ENCODE results near the gene MROH7. TPM values are rescaled to one million over a fixed set of nuclear protein-coding genes. Genes with fewer than 3 reads are reported as not detected.

MROH7 gene
- total RNA-seq, 1 experiment from 2014 or later = not detected

DNA sequence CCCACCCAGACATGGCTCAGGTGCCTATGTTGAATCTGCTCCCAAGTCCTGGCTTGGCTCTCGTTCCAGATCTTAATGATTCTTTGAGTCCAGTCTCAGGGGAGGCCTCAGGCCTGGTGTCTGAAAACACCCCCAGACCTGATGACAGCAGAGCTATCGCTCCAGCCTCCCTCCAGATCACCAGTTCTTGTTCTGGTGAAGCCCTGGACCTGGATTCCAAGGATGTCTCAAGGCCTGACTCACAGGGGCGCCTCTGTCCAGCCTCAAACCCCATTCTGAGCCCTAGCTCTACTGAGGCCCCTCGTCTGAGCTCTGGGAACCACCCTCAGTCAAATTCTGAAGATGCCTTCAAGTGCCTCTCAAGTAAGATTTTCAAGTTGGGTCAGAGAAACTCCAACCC lies 11.4 kb downstream of the MROH7 start:
- CTCF ChIA-PET = interaction anchor here (0.5 kb wide), 1 partner anchor 88 kb away, joined by 3 read pairs; no protein-coding TSS in a partner anchor
- intact Hi-C loops (cut with micrococcal nuclease) = no loop called here
- Mint-ChIP-seq H3K36me3 (ENCODE audit: insufficient read depth, unreplicated experiment) (no peaks in the 10 kb centered on the region), H3K4me3 (ENCODE audit: unreplicated experiment) (no peak overlapping the region), H3K27ac (ENCODE audit: low read depth, unreplicated experiment) (no peak overlapping the region), H3K4me1 (ENCODE audit: insufficient read depth, unreplicated experiment) (no peaks in the 10 kb centered on the region), H3K9me3 (ENCODE audit: unreplicated experiment) (peaks cover 6% of the 10 kb centered on the region), H3K27me3 (ENCODE audit: insufficient read depth, unreplicated experiment) (peaks cover 34% of the 10 kb centered on the region)
- POLR2A ChIA-PET = interaction anchor here (0.7 to 1.0 kb wide), 2 partner anchors 11 to 57 kb away, joined by 3 read pairs; partner anchors contain the start of gene MROH7
- TF ChIP-seq, protein P1, sequence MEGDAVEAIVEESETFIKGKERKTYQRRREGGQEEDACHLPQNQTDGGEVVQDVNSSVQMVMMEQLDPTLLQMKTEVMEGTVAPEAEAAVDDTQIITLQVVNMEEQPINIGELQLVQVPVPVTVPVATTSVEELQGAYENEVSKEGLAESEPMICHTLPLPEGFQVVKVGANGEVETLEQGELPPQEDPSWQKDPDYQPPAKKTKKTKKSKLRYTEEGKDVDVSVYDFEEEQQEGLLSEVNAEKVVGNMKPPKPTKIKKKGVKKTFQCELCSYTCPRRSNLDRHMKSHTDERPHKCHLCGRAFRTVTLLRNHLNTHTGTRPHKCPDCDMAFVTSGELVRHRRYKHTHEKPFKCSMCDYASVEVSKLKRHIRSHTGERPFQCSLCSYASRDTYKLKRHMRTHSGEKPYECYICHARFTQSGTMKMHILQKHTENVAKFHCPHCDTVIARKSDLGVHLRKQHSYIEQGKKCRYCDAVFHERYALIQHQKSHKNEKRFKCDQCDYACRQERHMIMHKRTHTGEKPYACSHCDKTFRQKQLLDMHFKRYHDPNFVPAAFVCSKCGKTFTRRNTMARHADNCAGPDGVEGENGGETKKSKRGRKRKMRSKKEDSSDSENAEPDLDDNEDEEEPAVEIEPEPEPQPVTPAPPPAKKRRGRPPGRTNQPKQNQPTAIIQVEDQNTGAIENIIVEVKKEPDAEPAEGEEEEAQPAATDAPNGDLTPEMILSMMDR (IDR thresholded peaks at IDR 0.05; ENCODE audit: unreplicated experiment) = no peak
- no peak for DNase-seq (ENCODE audit: unreplicated experiment)
- BruUV-seq (replicated peaks) = no TSS peak

DNA sequence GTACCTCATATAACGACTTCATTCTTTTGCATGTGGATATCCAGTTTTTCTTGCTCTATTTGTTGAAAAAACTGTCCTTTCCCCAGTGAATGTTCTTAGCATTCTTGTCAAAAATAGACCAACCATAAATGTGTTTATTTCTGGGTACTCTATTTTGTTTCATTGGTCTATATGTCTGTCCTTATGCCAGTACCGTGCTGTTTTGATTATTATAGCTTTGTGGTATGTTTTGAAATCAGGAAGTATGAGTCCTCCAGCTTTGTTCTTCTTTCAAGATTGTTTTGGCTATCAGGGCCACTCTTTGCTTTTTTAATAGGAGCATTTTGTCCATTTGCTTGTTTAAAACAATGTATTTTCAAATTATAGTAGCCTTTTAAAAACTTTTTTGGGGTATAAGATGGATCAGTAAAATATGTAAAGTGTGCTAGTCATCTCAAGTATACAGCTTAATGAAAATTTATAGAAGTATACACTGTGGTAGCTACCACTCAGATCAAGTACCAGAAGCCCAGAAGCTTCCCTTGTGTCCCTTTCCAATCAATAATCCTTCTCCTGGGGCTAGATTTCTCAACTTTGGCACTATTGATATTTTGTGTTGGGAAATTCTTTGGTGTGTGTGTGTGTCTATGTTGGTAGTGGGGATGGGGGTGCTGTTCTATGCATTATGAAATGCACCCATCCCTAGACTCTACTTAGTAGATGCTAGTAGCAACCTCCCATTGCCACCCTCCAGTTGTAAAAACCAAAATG lies 16.8 kb downstream of the MROH7 start:
- no TSS peak for BruUV-seq (replicated peaks)
- ChIA-PET CTCF (interaction anchor here (0.6 to 1.3 kb wide), 2 partner anchors 9 to 14 kb away, joined by 3 to 5 read pairs; no protein-coding TSS in a partner anchor), POLR2A (no interaction called here)
- Mint-ChIP-seq H3K27me3 (ENCODE audit: insufficient read depth, unreplicated experiment) (no peaks in the 10 kb centered on the region), H3K4me1 (ENCODE audit: insufficient read depth, unreplicated experiment) (no peaks in the 10 kb centered on the region), H3K36me3 (ENCODE audit: insufficient read depth, unreplicated experiment) (no peaks in the 10 kb centered on the region), H3K27ac (ENCODE audit: low read depth, unreplicated experiment) (no peak overlapping the region), H3K9me3 (ENCODE audit: unreplicated experiment) (peaks cover 9% of the 10 kb centered on the region), H3K4me3 (ENCODE audit: unreplicated experiment) (no peak overlapping the region)
- DNase-seq (ENCODE audit: unreplicated experiment) = no peak
- intact Hi-C loops (cut with micrococcal nuclease) = no loop called here
- TF ChIP-seq, protein P1 (IDR thresholded peaks at IDR 0.05; ENCODE audit: unreplicated experiment) = no peak

DNA sequence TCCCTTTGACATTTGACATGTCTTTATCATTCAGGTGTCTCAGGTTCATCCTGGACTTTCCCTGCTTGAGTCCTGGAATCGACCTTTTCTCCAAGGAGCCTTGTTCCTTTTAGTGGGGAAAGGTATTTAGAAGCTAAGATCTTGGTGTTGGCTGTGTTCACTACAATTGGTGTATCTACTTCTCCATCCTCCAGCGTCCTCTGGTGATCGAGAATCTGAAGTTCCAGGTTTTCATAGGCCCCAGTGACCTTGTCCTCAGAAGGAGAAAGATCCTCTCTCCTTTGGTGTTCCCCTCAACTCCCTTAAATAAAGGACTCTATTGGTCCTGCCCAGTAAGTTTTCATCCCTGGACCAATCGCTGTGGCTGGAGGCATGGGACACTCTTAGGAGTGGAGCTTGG lies 22.1 kb downstream of the MROH7 start:
- H3K4me3 Mint-ChIP-seq (ENCODE audit: unreplicated experiment) = no peak overlapping the region
- POLR2A ChIA-PET = no interaction called here

DNA sequence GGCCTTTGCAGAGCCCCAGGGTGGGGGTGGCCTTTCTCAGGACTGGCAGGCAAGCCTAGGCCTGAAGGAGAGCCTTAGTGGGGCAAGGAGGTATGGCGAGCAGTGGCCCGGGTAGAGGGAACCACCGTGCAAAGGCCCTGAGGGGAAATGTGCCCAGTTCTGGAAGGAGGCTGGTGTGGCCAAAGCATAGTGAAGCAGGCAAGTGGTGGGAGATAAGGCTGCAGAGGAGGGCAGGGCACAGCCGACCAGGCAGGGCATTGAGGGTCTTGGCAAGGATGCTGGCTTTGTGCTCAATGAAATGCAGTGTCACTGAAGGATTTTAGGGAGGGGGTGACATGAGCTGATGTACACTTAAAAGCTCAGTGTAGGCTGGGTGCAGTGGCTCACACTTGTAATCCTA lies 22.8 kb downstream of the MROH7 start:
- DNase-seq (ENCODE audit: unreplicated experiment) = no peak
- Mint-ChIP-seq H3K36me3 (ENCODE audit: insufficient read depth, unreplicated experiment) (no peaks in the 10 kb centered on the region), H3K4me3 (ENCODE audit: unreplicated experiment) (no peak overlapping the region), H3K27me3 (ENCODE audit: insufficient read depth, unreplicated experiment) (no peaks in the 10 kb centered on the region), H3K27ac (ENCODE audit: low read depth, unreplicated experiment) (no peak overlapping the region), H3K4me1 (ENCODE audit: insufficient read depth, unreplicated experiment) (no peaks in the 10 kb centered on the region), H3K9me3 (ENCODE audit: unreplicated experiment) (no peaks in the 10 kb centered on the region)
- ChIA-PET CTCF (no interaction called here), POLR2A (no interaction called here)
- TF ChIP-seq, protein P1 (IDR thresholded peaks at IDR 0.05; ENCODE audit: unreplicated experiment) = no peak
- no TSS peak for BruUV-seq (replicated peaks)
- intact Hi-C loops (cut with micrococcal nuclease) = no loop called here

More for the DNA sequence above, 22.1 kb downstream of the MROH7 start:
- intact Hi-C loops (cut with micrococcal nuclease) = no loop called here
- no peaks in the 10 kb centered on the region for H3K27me3 Mint-ChIP-seq (ENCODE audit: insufficient read depth, unreplicated experiment)
- no peak overlapping the region for H3K27ac Mint-ChIP-seq (ENCODE audit: low read depth, unreplicated experiment)
- H3K36me3 Mint-ChIP-seq (ENCODE audit: insufficient read depth, unreplicated experiment) = no peaks in the 10 kb centered on the region
- no peak for DNase-seq (ENCODE audit: unreplicated experiment)
- H3K9me3 Mint-ChIP-seq (ENCODE audit: unreplicated experiment) = no peaks in the 10 kb centered on the region
- no TSS peak for BruUV-seq (replicated peaks)
- H3K4me1 Mint-ChIP-seq (ENCODE audit: insufficient read depth, unreplicated experiment) = no peaks in the 10 kb centered on the region
- CTCF ChIA-PET = interaction anchor here (0.9 to 2.3 kb wide), 2 partner anchors 8 to 634 kb away, joined by 4 to 7 read pairs; no protein-coding TSS in a partner anchor
- TF ChIP-seq, protein P1 (IDR thresholded peaks at IDR 0.05; ENCODE audit: unreplicated experiment) = no peak
